COLO668 (cell line): ENCODE data around the gene ORM1.
A peak's percentile ranks its signal among the peaks of the same experiment; 100 is the strongest.

Source experiments
- DNase-seq: peaks from one replicate; lab custom pipeline; 2025; ENCODE audit not compliant: unreplicated experiment; lab: John Stamatoyannopoulos, UW

ORM1 gene

GRCh38 chr9:114287001-114287762, 35.7 kb upstream of the ORM1 start:
- DNase-seq = no peak

- no peak for DNase-seq
These were observed 35.1 kb upstream of the ORM1 start for GRCh38 chr9:114287763-114288192.

GRCh38 chr9:114288193-114289091, 34.5 kb upstream of the ORM1 start:
- no peak for DNase-seq

DNA sequence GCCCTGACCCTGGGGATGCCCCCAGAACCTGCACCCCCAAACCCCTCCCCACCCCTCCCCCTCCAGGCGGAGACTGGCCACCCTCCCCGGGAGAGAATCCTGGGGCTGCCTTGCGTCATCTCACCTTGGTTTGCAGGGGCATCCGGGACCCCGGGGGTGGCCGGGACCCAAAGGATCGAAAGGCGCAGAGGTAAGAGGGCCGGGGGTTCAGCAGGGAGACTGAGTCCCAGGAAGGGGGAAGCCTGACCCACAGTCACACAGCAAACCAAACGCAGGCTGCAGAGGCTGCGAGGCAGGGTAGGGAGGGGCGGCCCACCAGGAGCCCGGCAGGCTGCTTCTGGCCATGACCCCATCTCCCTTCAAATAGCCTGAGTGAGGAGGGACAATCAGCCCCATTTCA, 33.8 kb upstream of the ORM1 start:
- no peak for DNase-seq

GRCh38 chr9:114289571-114290481, 33.1 kb upstream of the ORM1 start:
- no peak for DNase-seq

GRCh38 chr9:114290561-114290986, 32.3 kb upstream of the ORM1 start:
- DNase-seq = no peak

- DNase-seq = peak; percentile 58
These were observed 31.8 kb upstream of the ORM1 start for GRCh38 chr9:114291064-114291474.

DNA sequence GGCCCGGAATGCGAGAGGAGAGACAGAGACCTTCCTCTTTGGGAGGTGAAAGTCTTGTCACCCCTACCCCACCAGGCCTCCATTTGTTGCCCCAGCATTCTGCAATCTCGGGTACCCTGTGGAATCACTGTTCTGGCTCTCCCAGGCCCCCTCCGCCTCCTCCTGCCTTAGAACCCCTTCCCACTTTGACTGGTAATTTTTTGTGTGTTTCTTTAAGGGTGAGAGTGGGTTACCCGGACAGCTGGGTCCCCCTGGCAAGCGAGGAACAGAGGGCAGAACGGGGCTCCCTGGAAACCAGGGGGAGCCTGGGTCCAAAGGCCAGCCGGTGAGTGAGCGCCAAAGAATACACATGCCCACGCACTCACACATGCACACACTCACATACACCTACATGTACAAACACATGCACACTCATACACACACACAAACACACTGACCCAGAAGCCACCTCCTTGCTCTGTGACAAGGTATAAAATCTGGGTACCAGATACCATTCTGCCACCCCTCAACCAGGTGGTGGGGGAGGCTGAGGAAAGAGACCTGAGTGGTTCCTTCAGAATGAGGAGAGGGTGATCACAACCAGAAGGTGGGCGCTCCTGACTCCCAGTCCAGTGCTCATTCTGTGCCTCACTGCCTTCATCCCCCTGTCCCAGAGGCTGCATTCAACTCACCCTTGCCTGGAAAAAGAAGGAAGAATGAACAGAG, 30.9 kb upstream of the ORM1 start:
- no peak for DNase-seq

DNA sequence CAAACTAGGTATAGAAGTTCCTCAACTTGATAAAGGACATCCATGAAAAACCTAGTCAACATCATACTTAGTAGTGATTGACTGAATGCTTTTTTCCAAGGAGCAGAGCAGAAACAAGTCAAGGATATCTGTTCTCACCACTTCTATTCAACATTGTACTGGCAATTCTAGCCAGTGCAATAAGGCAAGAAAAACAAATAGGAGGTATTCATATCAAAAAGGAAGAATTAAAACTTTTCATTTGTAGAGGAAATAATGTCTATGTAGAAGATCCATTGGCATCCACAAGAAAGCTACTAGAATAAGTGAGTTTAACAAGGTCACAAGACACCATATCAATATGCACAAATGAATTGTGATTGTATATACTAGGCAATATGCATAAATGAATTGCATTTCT, 28.2 kb upstream of the ORM1 start:
- no peak for DNase-seq

DNA sequence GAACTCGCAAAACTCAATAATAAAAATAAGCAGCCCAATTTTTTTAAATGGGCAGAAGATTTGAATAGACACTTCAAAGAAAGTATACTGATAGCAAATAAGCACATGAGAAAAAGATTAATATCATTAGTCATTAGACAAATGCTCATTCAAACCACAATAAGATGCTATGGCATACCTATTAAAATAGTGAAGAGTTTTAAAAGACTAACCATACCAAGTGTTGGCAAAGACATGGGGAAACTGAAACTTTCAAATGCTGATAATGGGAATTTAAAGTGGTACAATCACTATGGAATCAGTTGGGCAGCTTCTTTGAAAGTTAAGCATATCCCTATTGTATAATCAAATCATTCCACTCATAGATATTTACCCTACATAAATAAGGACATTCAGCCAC, 26.6 kb upstream of the ORM1 start:
- no peak for DNase-seq

- no peak for DNase-seq
These were observed 23.4 kb upstream of the ORM1 start for GRCh38 chr9:114299286-114300152.

DNA sequence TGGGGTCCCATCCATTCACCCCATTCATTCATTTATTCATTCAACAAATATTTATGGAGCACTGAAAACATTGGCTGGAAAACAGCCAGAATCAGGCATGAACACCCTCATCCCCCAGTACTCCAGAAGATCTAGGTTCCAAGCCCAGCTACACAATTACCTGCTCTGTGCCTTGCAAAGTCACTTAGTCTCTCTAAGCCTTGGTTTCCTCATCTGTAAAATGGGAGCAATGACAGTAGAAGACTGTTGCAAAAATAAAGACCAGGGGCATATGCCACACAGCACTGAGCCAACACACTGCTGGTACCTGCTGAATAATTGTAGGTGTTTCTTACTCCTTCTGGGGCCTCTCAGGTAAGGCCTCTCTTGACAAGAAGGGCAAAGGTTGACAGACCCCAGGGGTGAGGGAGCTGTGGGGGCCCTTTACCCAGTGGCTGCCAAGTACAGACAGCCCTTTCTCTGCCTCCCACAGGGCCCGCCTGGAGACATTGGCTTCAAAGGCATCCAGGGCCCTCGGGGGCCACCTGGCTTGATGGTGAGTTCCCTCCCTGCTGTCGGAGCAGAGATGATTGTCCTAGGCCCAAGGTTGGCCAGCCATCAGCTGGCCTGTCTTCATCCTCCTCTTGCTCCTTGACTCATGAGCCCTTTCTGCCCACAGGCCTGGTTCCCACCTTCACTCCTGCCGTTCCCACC, 22.6 kb upstream of the ORM1 start:
- DNase-seq = no peak

GRCh38 chr9:114300846-114301797, 21.8 kb upstream of the ORM1 start:
- no peak for DNase-seq

- DNase-seq = no peak
These were observed 20.9 kb upstream of the ORM1 start for GRCh38 chr9:114301798-114302565.

DNA sequence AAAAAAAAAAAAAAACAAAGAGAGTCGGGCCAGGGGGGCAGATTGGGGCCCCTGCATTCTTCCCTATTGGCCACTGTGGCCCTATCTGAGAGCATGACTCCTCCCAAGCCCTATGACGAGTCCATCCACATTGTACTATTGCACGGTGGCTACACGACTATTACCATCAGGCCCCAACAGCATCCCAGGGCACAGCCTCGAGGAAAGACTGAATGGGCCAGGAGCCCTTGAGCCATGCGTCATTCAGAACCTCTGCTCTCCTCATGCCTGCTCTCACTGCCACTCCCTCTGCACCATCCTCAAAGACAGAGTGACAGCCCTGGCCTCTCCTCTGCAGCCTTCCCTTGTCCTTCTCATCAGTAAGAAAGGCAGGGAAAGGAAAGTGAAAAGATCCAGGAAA, 20.2 kb upstream of the ORM1 start:
- no peak for DNase-seq

DNA sequence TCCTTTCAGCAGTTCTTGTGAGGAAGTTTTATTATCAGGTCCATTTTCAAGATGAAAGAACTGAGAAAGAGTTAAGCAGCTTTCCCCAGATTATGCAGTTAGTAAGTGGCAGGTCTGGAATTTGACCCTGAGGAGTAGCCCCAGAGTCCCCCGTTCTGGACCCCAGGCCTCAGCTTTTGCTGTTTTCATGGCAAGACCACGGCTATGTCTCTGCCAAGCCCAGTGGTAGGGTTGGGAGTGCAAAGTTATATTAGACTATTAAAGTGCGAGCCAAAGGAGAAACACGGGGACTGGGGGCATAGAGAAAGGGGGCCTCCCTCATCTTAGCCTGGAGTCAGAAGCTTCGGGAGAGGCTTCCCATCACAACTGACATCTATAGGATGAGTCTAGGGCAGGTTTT, 19.3 kb upstream of the ORM1 start:
- DNase-seq = no peak

DNA sequence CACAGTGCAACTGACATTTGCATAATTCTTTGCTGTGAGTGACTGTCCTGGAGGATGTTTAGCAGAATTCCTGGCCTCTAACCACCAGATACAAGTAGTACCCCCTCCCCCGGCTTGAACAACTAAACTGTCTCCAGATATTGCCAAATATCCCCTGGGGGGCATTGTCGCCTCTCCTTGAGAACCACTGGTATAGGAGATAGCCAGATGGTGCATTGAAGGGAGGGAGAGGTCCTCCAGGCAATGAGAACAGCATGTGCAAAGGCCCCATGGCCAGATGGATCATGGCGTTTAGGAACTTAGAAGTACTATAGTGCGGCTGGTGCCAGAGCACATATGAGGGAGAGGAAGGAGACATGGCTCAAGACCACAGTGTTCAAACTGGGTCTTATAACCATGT, 18.9 kb upstream of the ORM1 start:
- DNase-seq = no peak
